Calu3 (cell line): ENCODE results near the gene POC1A. TPM values are rescaled to one million over a fixed set of nuclear protein-coding genes. Genes with fewer than 3 reads are reported as not detected.

ENCODE experiments used
- BruUV-seq: library from RNA; stranded (reverse); fragments of 400-500 nt; replicated peaks from 2 replicates; lab custom pipeline; 2021; lab: Mats Ljungman, UMichigan
- CTCF ChIA-PET: fragments of 300-600 bp; sonication (Branson Sonifier 250); formaldehyde crosslinking; loops from one replicate; lab custom pipeline; 2022; ENCODE audit warnings: antibody characterized with exemption; lab: Charles Lee
- DNase-seq: peaks from one replicate; pipeline ENCODE4 v3.0.0; 2022
- H3K27ac Mint-ChIP-seq: one replicate; pipeline ENCODE4 v1.8.0; 2022; ENCODE audit warnings: mixed read lengths; ENCODE audit not compliant: unreplicated experiment
- H3K27me3 Mint-ChIP-seq: one replicate; pipeline ENCODE4 v1.8.0; 2022; ENCODE audit warnings: mixed read lengths; ENCODE audit not compliant: unreplicated experiment
- H3K36me3 Mint-ChIP-seq: one replicate; pipeline ENCODE4 v1.8.0; 2022; ENCODE audit warnings: mild to moderate bottlenecking, moderate library complexity, mixed read lengths; ENCODE audit not compliant: insufficient read depth, unreplicated experiment
- H3K4me1 Mint-ChIP-seq: one replicate; pipeline ENCODE4 v1.8.0; 2022; ENCODE audit warnings: mild to moderate bottlenecking, low read depth, mixed read lengths; ENCODE audit not compliant: unreplicated experiment
- H3K4me3 Mint-ChIP-seq: one replicate; pipeline ENCODE4 v1.8.0; 2022; ENCODE audit warnings: mild to moderate bottlenecking, low read depth, moderate library complexity, mixed read lengths; ENCODE audit not compliant: unreplicated experiment
- H3K9me3 Mint-ChIP-seq: one replicate; pipeline ENCODE4 v1.8.0; 2022; ENCODE audit warnings: low read depth, mixed read lengths; ENCODE audit not compliant: unreplicated experiment
- CTCF ChIP-seq: fragments of 200-600 bp; IDR thresholded peaks from one replicate; pipeline ENCODE4 v1.8.0; 2022; ENCODE audit warnings: antibody characterized with exemption; ENCODE audit not compliant: unreplicated experiment
- intact Hi-C: fragments of 100-400 bp; cut with micrococcal nuclease; formaldehyde crosslinking; loops from one replicate; pipeline ENCODE4 v1.10.0; 2022; ENCODE audit not compliant: unreplicated experiment
- total RNA-seq: library from RNA; stranded (reverse); gene quantifications from 2 replicates; pipeline ENCODE4 v1.2.3, GENCODE V29; 2022

Gene POC1A
- total RNA-seq, 1 experiment from 2014 or later = 26.9 TPM

GRCh38 chr3:52093756-52094545 lies 60.3 kb downstream of the POC1A start:
- CTCF ChIA-PET = interaction anchor here (0.6 kb wide), 1 partner anchor 88 kb away, joined by 3 read pairs; no protein-coding TSS in a partner anchor
- no peak for DNase-seq
- H3K4me3 Mint-ChIP-seq = no peak overlapping the region
- H3K9me3 Mint-ChIP-seq = no peaks in the 10 kb centered on the region
- peaks cover 2% of the 10 kb centered on the region for H3K4me1 Mint-ChIP-seq
- intact Hi-C loops = no loop called here
- no TSS peak for BruUV-seq
- TF ChIP-seq CTCF = no peak
- no peaks in the 10 kb centered on the region for H3K27me3 Mint-ChIP-seq
- peaks cover 4% of the 10 kb centered on the region for H3K36me3 Mint-ChIP-seq
- no peak overlapping the region for H3K27ac Mint-ChIP-seq

- H3K4me1 Mint-ChIP-seq = no peaks in the 10 kb centered on the region
- no peaks in the 10 kb centered on the region for H3K36me3 Mint-ChIP-seq
- no peak overlapping the region for H3K4me3 Mint-ChIP-seq
- CTCF ChIA-PET = no interaction called here
- no peaks in the 10 kb centered on the region for H3K9me3 Mint-ChIP-seq
- no peak overlapping the region for H3K27ac Mint-ChIP-seq
- no TSS peak for BruUV-seq
- DNase-seq = no peak
- TF ChIP-seq CTCF = no peak
- intact Hi-C loops = no loop called here
- no peaks in the 10 kb centered on the region for H3K27me3 Mint-ChIP-seq
Measured at GRCh38 chr3:52092891-52093290, 61.3 kb downstream of the POC1A start.

- no peak overlapping the region for H3K4me3 Mint-ChIP-seq
- H3K27me3 Mint-ChIP-seq = no peaks in the 10 kb centered on the region
- H3K27ac Mint-ChIP-seq = no peak overlapping the region
- CTCF ChIA-PET = no interaction called here
- intact Hi-C loops = no loop called here
- no peaks in the 10 kb centered on the region for H3K4me1 Mint-ChIP-seq
- no peak for TF ChIP-seq CTCF
- H3K9me3 Mint-ChIP-seq = no peaks in the 10 kb centered on the region
- DNase-seq = no peak
- no TSS peak for BruUV-seq
- no peaks in the 10 kb centered on the region for H3K36me3 Mint-ChIP-seq
Measured at GRCh38 chr3:52092271-52092660, 62.0 kb downstream of the POC1A start.

- H3K27me3 Mint-ChIP-seq = no peaks in the 10 kb centered on the region
- intact Hi-C loops = no loop called here
- H3K9me3 Mint-ChIP-seq = no peaks in the 10 kb centered on the region
- no TSS peak for BruUV-seq
- CTCF ChIA-PET = no interaction called here
- H3K4me3 Mint-ChIP-seq = no peak overlapping the region
- no peaks in the 10 kb centered on the region for H3K4me1 Mint-ChIP-seq
- no peaks in the 10 kb centered on the region for H3K36me3 Mint-ChIP-seq
- TF ChIP-seq CTCF = no peak
- H3K27ac Mint-ChIP-seq = no peak overlapping the region
- DNase-seq = no peak
Measured at GRCh38 chr3:52091586-52092270, 62.5 kb downstream of the POC1A start.
